ENCODE measurements around the gene THRB.

- TF ChIP-seq YY1 (IDR thresholded peaks at IDR 0.05; ENCODE audit: insufficient read depth, insufficient read length) (no peak), SUZ12 (IDR thresholded peaks at IDR 0.05; ENCODE audit: extremely low read depth, insufficient read depth, insufficient read length) (no peak), ZNF274 (IDR thresholded peaks at IDR 0.05; ENCODE audit: low read depth, low read length) (no peak)
Measured at GRCh38 chr3:24110051-24110450, 384.6 kb downstream of the THRB start.

Measured in NT2/D1 (cell line).